ENCODE results near the gene KANTR. TPM values are rescaled to one million over a fixed set of nuclear protein-coding genes. Genes with fewer than 3 reads are reported as not detected.
"Not testable (repeated sequence)": the region's sequence is repeated elsewhere in the genome, so short reads cannot be mapped to it uniquely, and the experiment has no call there.

KANTR gene
- total RNA-seq, 3 donors from 2014 or later: 16.8 to 30.7 (median 29.8) TPM

DNA sequence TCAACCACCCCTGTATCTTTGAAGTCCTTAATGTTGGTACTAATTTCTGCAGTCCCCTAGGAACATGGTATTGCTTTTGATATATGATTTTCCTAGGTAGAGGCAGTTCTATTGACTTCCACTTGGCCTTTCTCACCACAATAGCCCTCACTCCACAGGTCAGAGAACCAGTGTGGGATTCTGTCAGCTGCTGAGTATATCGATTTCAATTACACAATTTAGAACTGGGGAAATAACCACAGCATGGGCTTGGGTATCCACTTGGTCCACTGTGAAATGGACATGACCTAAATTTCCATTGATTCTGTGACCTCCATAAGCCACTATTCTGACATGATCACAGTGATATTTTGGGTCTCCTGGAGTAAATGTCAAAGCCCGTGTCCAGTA lies 62.3 kb downstream of the KANTR start:
- no peak for TF ChIP-seq CTCF (IDR thresholded peaks at IDR 0.05)
- no peak for TF ChIP-seq POLR2A (IDR thresholded peaks at IDR 0.05)
- TF ChIP-seq POLR2AphosphoS5 (IDR thresholded peaks at IDR 0.05): no peak
- no peak for DNase-seq (ENCODE audit: low spot score in 2 of 2)
- H3K27me3 ChIP-seq: no peaks in the 10 kb centered on the region
- intact Hi-C loops (cut with DNase I; ENCODE audit: low total_unique reads): no loop called here
- no peaks in the 10 kb centered on the region for H3K36me3 ChIP-seq
- H3K27ac ChIP-seq: no peak overlapping the region
- no peaks in the 10 kb centered on the region for H3K4me1 ChIP-seq
- H3K9me3 ChIP-seq: no peaks in the 10 kb centered on the region
- H3K4me3 ChIP-seq: no peak overlapping the region

- Histone ChIP-seq H3K9me3 (no peaks in the 10 kb centered on the region), H3K36me3 (no peaks in the 10 kb centered on the region), H3K27ac (no peak overlapping the region), H3K4me3 (no peak overlapping the region), H3K27me3 (no peaks in the 10 kb centered on the region), H3K4me1 (no peaks in the 10 kb centered on the region)
- DNase-seq (ENCODE audit: low spot score in 2 of 2): no peak
- intact Hi-C loops (cut with DNase I; ENCODE audit: low total_unique reads): no loop called here
- no peak for TF ChIP-seq POLR2AphosphoS5 (IDR thresholded peaks at IDR 0.05)
- no peak for TF ChIP-seq POLR2A (IDR thresholded peaks at IDR 0.05)
- no peak for TF ChIP-seq CTCF (IDR thresholded peaks at IDR 0.05)
These were observed 65.2 kb downstream of the KANTR start for GRCh38 chrX:53159184-53159583.

GRCh38 chrX:53160297-53160983 lies 66.5 kb downstream of the KANTR start:
- H3K4me3 ChIP-seq: no peak overlapping the region
- no peaks in the 10 kb centered on the region for H3K36me3 ChIP-seq
- no peak overlapping the region for H3K27ac ChIP-seq
- intact Hi-C loops (cut with DNase I; ENCODE audit: low total_unique reads): no loop called here
- no peak for DNase-seq (ENCODE audit: low spot score in 2 of 2)
- TF ChIP-seq POLR2AphosphoS5 (IDR thresholded peaks at IDR 0.05) (no peak), CTCF (IDR thresholded peaks at IDR 0.05) (no peak), POLR2A (IDR thresholded peaks at IDR 0.05) (no peak)
- H3K9me3 ChIP-seq: no peaks in the 10 kb centered on the region
- H3K27me3 ChIP-seq: no peaks in the 10 kb centered on the region
- H3K4me1 ChIP-seq: no peaks in the 10 kb centered on the region

DNA sequence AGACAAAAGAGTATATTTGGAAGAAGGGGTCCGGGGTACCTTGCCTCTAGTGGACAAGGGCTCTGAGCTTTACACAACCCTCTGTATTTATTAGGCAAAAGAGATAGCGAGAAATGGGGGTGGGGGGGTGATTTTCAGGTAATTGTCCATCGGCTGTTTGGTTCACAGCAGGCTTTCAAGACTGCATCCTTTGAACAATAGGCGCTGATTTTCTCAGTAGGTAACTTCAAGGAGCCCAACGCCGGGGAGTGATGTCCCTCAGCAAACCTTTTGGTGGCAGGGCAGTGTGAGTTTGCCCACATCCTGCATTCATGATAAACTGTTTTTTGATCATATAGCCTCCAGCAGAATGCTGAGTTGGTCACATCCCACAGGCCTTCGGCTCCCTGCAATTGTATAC lies 69.5 kb downstream of the KANTR start:
- Histone ChIP-seq H3K4me3 (no peak overlapping the region), H3K36me3 (no peaks in the 10 kb centered on the region), H3K27ac (no peak overlapping the region), H3K4me1 (no peaks in the 10 kb centered on the region), H3K9me3 (no peaks in the 10 kb centered on the region), H3K27me3 (no peaks in the 10 kb centered on the region)
- DNase-seq (ENCODE audit: low spot score in 2 of 2): no peak
- intact Hi-C loops (cut with DNase I; ENCODE audit: low total_unique reads): no loop called here
- TF ChIP-seq POLR2A (IDR thresholded peaks at IDR 0.05): no peak
- no peak for TF ChIP-seq POLR2AphosphoS5 (IDR thresholded peaks at IDR 0.05)
- TF ChIP-seq CTCF (IDR thresholded peaks at IDR 0.05): no peak

DNA sequence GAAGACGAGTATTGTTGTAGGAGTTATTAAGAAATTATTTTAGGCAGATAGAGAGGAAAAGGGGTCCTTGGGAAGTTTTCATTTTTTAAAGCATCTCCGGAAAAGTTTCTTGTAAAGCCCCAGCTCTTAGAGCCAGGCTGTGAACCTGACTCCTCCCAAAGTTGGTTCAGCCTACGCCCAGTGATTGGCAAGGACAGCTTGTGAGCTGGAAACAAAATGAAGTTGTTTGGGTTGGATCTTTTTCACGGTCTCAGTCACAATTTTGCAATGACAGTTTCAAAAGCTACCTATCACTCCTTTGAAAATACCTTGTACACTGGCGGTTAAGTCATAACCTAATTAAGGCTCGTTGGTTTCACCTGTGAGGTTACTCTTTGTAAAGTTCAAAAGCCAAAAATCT lies 70.6 kb downstream of the KANTR start:
- H3K27ac ChIP-seq; H3K36me3 ChIP-seq; intact Hi-C loops (cut with DNase I; ENCODE audit: low total_unique reads); DNase-seq (ENCODE audit: low spot score in 2 of 2); H3K9me3 ChIP-seq; H3K27me3 ChIP-seq; H3K4me3 ChIP-seq; H3K4me1 ChIP-seq: not testable (repeated sequence)

DNA sequence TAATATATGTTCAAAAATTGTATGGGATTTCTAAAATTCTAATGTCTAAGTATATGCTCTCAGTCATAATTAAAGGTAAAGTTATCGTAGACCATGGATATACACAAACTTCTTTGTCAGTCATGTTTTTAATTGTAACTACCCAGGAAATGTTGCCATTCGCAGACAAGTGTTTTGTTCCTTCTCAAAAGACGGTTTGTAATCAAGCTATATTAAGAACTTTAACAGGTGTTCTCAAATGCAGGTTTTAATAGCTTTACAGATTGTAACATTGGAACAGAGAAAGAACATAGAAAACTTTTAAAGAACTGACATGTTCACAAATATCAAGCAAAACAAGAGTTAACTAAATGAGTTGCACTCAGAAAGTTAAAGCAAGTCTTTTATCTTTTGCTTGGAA lies 72.2 kb downstream of the KANTR start:
- Histone ChIP-seq H3K4me3 (no peak overlapping the region), H3K36me3 (no peaks in the 10 kb centered on the region), H3K4me1 (no peaks in the 10 kb centered on the region), H3K9me3 (no peaks in the 10 kb centered on the region), H3K27ac (no peak overlapping the region), H3K27me3 (no peaks in the 10 kb centered on the region)
- DNase-seq (ENCODE audit: low spot score in 2 of 2): no peak
- intact Hi-C loops (cut with DNase I; ENCODE audit: low total_unique reads): no loop called here
- TF ChIP-seq CTCF (IDR thresholded peaks at IDR 0.05) (no peak), POLR2AphosphoS5 (IDR thresholded peaks at IDR 0.05) (no peak), POLR2A (IDR thresholded peaks at IDR 0.05) (no peak)
